ENCODE measurements around the gene HEMGN. TPM values are rescaled to one million over a fixed set of nuclear protein-coding genes. Genes with fewer than 3 reads are reported as not detected.

HEMGN gene
- total and polyA plus RNA-seq, 2 of the 13 experiments (the other 11 are each of a cell fraction or from before 2014, with no cell fraction given), result not detected

- no peak for TF ChIP-seq ZNF839 (CRISPR knock-in tag; IDR thresholded peaks at IDR 0.05; ENCODE audit: borderline replicate concordance)
- TF ChIP-seq HNF1B (CRISPR knock-in tag; IDR thresholded peaks at IDR 0.05), result peak; percentile 38; the same call in 1 of the 2 replicates
- 0 out of 2 replicates have a peak, but pooled peaks have one; percentile 10 for TF ChIP-seq IRX3 (CRISPR knock-in tag; IDR thresholded peaks at IDR 0.05; ENCODE audit: borderline replicate concordance, low read depth)
- TF ChIP-seq TARDBP (CRISPR knock-in tag; IDR thresholded peaks at IDR 0.05), result no peak
- TF ChIP-seq ZNF891 (CRISPR knock-in tag; IDR thresholded peaks at IDR 0.05), result no peak
- TF ChIP-seq SALL1 (CRISPR knock-in tag; IDR thresholded peaks at IDR 0.05), result peak; percentile 12; the same call in 1 of the 2 replicates
- 0 out of 2 replicates have a peak, but pooled peaks have one; percentile 2 for TF ChIP-seq UBTF (CRISPR knock-in tag; IDR thresholded peaks at IDR 0.05)
- peak; percentile 74 for TF ChIP-seq RNF2 (conservative IDR thresholded peaks at IDR 0.05; ENCODE audit: low read depth)
- no peak for TF ChIP-seq HDAC2 (CRISPR knock-in tag; IDR thresholded peaks at IDR 0.05)
- 0 out of 2 replicates have a peak, but pooled peaks have one; percentile 35 for TF ChIP-seq E2F1 (CRISPR knock-in tag; IDR thresholded peaks at IDR 0.05)
- TF ChIP-seq ZNF431 (CRISPR knock-in tag; IDR thresholded peaks at IDR 0.05; ENCODE audit: borderline replicate concordance, low read depth), result 0 out of 2 replicates have a peak, but pooled peaks have one; percentile 29
- peak; percentile 72 for TF ChIP-seq DMAP1 (CRISPR knock-in tag; IDR thresholded peaks at IDR 0.05)
- TF ChIP-seq ZBTB10 (CRISPR knock-in tag; IDR thresholded peaks at IDR 0.05; ENCODE audit: borderline replicate concordance), result peak; percentile 71; the same call in 1 of the 2 replicates
- 0 out of 2 replicates have a peak, but pooled peaks have one; percentile 74 for TF ChIP-seq SMAD9 (CRISPR knock-in tag; IDR thresholded peaks at IDR 0.05)
- TF ChIP-seq ZMYM4 (CRISPR knock-in tag; IDR thresholded peaks at IDR 0.05), result no peak
- TF ChIP-seq TOPORS (CRISPR knock-in tag; IDR thresholded peaks at IDR 0.05), result peak; percentile 17
- TF ChIP-seq PLRG1 (conservative IDR thresholded peaks at IDR 0.05), result no peak
- no peak for TF ChIP-seq ELK4 (CRISPR knock-in tag; IDR thresholded peaks at IDR 0.05; ENCODE audit: borderline replicate concordance)
- no peak for TF ChIP-seq SP140L (CRISPR knock-in tag; IDR thresholded peaks at IDR 0.05; ENCODE audit: borderline replicate concordance)
- no peak for TF ChIP-seq DNMT3B (CRISPR knock-in tag; conservative IDR thresholded peaks at IDR 0.05)
These were observed 47.3 kb upstream of the HEMGN start (continued) for GRCh38 chr9:97985058-97985861.
